CD4-positive, alpha-beta T cell treated with Interleukin-4 for 4 hours (primary cell): Measurements from ENCODE around the gene GSTM3.

Source experiments
- DNase-seq: peaks from one replicate; pipeline ENCODE4 v3.0.0-alpha.2; 2020

Gene GSTM3

DNA sequence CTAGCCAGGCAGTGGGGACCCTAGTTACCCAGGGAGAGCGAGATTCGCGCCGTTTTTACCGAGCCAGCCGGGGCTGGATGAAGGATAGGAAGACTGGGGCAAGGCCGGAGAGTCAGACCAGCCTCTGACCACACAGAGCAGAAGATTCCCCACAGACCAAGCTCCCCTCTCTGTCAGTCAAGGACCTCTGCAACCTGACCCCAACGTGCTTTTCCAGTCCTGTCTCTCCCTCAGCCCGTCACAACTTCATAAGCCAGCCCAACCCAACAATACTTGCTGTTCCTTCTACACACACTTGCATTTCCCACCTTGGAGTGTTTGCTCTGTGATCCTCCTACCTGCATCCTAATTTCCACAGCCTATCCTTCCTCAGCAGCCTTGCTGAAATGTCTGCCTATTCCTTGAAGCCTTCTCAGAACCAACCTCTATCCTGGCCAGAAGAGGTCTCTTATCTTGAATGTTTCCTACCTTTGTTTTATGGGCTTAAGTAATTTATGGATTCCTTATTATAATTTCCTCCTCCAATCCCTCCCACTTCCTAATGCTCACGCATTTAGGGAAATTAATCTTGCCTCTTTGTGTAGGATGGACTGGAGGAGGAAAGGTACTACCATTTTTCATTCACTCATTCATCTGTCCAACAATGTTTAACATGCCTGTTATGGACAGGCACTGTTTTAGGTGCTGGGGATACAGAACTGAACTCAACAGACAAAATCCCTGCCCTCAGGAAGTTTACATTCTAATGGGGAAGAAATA lies at the start of gene GSTM3:
TSS of gene GSTM3 (minus strand) at position 424 of the 759 bp plus-strand sequence. CDS start 751 bp downstream, outside the sequence.
- DNase-seq = no peak

DNA sequence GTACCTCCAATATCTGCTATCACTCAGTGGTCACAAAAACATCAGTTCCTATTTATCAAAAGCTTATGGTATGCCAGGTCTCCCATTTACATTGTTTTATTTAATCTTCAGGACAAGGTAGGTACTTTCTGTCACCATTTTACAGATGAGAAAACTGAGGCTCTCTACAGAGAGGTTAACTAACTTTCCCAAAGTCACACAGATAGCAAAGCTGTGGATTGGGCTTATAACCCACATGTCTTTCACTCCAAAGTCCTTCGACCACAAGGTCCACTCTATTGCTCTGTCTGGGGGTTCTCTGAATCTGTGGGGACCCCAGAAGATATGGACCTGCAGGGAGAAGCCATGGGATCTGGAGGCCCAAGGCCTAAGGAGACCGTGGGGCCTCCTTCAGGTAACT lies 49.5 kb upstream of the GSTM3 start:
- DNase-seq = no peak

DNA sequence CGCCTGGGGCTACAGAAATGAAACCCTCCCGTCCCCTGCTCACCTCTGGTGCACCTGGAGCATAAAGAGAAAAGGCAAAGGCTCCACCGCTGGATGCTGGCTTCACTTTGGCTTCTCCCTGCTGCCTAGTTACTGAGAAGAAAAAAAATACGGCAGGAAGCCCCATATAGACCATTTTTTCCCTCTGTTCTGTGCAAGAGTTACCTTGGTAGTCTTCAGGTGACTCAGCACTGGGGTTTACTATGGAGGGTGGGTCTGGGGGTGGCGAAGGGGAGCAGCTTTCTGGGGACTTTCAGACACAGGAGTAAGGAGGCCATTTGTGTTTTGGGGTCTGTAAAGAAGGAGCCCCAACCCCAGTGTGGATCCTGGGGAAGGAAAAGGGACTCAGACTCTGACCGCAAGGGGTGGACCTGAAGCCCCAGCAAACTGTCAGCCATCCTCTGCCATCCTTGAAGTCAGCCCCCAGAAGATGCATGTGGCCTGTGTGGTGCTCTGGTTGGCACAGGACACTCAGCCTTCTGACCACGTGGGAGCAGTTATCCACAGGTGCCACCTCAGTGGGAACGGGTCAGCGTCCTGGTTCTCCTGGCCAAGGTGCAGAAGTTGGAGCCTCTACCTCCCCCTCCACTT lies 48.8 kb upstream of the GSTM3 start:
- no peak for DNase-seq

DNA sequence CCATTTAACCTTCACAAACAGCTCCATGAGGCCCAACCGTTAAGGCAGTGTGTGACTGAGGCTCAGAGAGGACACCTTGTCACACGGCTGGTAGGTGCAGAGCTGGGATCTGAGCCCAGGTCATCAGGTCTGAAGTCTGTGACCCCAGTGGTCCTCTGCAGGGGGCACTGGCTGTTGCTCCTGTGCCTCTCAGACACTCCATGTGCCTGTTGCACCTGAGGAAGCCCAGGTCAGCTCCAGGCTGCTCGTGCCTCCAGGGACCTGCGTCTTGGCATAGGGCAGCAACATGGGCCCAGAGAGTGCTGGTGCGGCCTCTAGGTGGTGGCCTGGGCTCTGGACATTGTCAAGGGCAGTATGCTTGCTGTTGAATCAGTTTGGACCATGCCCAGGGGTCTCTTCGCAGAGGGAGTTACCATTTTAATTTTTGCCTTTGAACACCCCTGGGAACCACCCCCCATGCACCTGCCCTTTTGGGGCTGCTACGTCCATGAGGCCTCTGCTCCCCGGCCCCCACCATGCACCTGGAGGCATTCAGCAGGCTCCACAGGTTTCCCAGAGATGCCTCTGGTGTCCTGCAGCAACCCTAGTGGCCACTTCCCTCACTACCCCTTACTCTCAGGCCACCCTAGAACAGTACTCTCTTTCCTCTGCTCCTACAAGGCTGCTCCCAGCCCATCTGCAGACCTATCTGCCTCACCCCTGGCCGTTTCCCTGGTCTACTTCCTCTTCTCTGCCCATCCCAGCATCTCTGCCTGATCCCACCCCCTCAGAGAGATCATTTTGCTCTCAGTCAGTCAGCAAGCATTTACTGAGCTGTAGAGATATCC lies 48.1 kb upstream of the GSTM3 start:
- DNase-seq = no peak

DNA sequence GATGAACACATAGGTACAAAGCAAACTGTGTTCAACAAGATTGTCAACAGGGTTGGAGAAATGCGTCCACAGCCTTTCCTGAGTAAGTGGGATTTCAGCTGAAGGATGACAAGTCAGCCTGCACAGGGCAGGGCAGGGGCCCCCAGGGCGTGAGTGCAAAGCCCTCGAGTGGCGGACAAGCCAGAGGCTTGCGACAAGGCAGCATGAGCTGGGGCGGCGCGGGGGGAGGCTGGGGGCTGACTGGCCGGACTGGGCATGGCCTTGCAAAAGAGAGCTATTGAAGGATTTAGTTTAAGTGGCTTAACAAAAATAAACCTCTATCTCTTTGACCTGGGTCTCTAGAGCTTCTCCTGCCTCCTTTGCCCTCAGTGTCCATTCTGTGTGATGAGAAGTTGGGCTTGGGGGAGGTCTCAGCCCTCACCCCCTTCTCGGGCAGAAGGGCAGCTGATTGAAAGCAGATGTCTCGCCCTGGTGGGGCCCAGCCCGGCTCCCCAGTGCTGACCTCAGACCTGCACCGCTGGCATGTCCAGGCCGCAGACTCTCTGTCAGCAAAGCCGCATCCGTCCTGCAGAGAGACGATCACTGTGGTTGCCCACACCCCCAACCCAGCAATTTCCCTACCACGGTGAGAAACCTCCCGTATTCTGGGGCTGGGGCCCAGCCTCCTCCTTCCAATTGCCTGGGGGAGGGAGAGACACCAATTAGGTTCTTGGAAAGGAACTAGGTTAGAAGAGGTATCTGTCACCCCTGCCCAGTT lies 47.2 kb upstream of the GSTM3 start:
- DNase-seq = no peak

DNA sequence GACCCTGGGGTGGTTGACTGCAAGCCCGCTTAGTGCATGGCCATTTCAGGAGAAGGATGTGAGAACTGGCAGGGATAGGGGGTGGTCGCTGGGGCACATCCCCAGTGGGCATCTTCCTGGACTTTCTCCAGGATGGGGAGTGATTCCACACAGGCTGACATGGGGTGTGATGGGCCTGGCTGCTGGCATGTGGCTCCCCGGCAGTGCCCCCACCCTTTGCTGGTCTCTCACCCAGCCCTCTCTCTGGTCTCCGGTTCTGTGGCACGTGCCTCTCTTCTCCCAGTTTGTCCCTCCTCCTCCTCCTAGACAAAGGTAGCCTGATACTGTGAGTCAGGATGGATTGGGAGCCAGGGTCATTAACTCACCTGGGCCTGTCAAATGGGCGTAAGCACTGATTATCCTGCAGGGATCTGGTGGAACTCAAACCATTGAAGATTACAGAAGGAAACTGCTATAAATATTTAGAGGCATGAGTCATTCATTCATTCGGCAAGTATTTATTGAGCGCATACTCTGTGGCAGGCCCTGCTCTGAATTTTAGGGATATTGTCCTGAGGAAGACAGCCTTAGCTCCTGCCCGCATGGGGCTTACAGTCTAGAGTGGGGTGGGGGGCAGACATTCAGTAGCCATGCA lies 46.5 kb upstream of the GSTM3 start:
- no peak for DNase-seq

DNA sequence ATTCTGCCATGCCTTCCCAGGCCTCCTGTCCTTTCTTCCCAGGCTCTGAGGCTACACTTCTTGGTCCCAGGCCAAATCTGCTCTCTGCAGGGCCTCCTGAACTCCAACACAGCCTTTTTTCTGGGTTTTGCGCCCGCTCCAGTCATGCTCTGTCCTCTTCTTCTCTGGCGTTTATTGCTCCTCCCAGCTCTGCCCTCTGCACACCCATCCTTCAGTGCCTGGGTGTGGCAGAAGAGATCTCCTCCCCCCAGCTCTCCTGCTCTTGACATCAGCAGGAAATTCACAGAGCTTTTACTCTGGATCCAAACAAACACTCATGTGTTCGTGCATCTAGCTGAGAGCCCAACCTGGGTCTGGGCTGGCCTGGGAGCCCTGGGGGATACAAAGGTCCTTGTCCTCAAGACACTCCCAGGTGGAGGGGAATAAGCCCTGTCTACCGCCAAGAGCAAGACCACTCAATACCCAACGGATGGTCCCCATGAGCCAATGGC lies 45.7 kb upstream of the GSTM3 start:
- no peak for DNase-seq

DNA sequence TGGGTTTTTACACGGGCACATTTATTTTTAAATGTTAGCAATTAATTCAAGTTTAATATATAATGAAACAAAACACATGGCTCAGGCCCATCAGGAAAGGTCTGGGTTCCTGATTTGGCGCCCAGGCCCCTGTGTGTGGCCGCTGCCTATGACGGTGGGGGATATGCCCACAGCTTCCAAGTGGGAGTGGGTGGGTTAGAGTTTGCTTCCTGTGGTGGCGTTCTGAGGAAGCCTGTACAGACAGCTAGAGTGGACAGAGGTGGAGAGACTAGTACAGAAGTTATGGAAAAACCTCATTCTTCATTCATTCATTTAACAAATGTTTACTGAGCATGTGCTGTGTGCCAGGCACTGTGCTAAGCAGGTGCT lies 45.3 kb upstream of the GSTM3 start:
- DNase-seq = no peak

DNA sequence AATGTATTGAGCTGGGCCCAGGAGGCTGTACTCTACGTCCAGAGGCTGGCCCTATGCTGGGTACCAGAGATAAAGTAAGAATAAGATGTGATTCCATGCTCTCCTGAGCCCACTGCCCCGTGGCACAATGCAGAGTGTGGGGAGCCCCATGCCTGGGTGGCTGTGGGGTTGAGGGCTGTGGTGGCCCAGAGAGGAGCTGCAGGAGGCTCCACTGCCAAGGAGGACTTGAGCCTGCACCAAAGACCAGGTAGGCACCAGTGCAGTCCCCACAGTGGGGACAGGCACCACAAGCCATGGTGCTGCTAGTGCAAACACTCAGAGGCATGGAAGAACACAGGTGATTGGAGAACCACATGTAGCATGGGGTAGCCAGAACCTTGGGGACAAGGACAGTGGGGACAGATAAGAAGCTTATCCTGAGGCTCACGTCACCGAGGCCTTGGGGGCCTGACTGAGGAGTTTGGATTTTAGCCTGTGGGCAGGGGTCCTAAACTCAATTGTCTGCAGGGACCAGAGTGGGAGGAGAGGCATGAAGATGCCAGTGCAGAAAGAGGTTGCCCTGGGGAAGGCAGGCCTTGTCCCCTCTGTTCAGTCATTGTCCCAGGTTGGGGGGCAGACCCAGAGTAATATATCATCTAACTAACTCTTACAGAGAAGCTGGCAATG lies 44.7 kb upstream of the GSTM3 start:
- no peak for DNase-seq

DNA sequence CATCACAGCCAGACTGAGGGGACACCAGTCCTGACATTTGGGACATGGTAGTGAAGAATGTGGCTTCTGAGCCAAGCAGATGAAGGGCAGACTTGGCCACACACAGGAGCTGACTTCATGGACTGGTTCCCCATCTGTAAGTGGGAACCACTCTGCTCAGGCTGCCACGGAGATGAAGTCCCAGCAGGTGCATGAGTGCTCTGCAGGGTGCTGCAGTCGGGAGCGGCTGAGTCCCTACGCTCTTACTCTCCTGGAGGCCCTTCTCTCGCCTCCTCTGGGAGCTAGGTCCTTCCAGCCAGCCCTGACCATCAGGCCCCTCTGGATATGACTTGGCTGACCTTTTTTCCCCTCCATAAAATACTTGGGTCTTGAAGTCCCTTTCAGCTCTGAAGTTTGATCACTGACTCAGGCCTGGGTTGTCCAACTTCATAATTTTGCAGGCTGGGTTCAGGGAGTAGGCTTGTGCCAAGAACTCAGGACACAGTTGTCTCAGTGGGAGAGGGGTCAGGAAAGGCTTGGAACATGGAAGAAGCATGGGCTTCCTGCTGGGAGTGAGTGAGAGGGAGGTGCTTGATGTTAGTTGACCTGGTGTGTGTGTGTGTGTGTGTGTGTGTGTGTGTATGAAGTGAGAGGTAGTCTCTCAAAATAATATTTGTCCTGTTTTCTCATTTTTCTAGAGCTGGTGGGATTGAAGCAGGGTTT lies 43.9 kb upstream of the GSTM3 start:
- no peak for DNase-seq

DNA sequence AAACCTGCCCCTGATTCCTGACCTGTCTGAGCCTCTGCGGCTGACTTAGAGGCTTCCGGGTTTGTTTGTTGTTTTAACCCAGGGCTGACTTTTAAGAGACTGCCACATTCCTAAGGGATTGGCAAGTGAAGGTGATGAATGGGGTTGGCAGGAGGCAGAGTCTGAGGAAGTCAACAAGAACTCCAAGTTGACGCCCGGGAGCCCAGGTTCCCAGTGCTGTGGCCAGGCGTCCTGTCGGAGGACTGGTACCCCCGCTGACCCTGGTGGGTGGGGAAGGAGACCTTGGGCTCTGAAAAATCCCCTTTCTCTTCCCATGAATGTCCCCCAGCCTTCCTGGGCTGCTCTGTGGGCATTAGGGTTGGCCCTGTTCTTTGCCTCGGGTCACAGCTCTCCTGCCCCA lies 42.6 kb upstream of the GSTM3 start:
- no peak for DNase-seq

DNA sequence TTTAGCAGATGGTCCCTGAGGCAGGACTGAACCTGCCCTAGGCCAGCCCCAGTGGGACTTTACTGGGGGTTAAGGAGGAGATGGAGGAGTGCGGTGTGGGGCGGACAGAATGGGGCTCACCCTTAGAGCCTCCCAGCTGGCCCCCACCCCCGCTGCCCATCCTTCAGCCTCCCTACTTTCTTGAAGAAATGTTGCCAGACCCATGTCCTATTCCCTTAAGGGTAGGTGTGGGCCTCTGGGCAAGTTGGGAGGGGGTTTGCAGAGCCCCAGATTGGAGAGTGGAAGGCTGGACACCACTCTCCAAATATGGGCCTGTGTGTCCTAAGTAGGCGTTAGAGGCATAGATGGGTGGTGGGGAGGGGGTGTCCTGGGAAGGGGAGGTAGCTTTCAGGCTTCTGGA lies 42.1 kb upstream of the GSTM3 start:
- DNase-seq = no peak

DNA sequence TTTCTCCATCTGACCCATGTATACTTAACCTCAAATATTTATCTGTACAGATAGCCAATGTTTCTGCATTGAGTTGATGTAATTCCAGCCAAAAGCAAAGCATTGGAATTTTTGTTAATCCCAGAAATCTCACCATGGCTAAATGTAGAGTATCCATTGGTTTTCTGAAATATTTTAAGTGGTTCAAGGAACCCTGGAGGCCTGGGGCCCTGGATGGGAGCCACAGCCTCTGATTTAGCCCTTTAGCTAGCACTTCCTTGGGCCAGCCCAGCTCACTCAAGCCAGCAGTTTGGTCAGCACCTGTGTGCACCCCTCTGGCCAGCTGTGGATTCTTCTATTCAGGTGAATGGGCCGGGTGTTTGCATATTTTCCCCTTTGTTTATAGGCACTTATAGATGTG lies 41.7 kb upstream of the GSTM3 start:
- no peak for DNase-seq

DNA sequence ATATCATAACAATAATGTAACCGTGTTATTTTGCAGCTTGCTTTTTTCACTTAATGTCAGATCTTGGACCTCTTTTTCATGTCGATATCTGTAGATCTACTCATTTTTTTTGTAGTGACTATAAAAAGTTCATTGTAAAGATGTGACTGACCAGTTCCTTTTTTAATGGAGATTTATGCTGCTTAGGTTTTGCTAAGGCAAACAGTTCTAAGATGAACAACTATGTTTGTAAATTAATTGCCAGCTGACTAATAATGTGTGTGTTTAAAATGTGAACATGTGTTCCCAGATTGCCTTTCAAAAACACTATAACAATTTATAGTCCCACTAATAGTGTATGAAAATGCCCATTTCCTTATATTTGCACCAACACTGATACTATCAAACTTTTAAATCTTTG lies 41.0 kb upstream of the GSTM3 start:
- DNase-seq = no peak

DNA sequence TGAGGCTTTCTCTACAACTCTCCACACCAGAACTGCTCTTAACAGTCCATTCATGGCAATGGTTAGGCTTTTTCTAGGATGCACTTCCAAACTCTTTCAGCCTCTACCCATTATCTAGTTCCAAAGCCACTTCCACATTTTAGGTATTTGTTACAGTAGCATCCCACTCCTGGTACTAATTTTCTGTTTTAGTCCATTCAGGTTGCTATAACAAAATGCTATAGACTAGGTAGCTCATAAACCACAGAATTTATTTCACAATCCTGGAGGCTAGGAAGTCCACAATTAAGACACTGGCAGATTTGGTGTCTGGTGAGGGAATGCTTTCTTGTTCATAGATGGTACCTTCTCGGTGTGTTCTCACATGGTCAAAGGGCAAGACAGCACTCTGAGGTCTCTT lies 40.1 kb upstream of the GSTM3 start:
- no peak for DNase-seq

DNA sequence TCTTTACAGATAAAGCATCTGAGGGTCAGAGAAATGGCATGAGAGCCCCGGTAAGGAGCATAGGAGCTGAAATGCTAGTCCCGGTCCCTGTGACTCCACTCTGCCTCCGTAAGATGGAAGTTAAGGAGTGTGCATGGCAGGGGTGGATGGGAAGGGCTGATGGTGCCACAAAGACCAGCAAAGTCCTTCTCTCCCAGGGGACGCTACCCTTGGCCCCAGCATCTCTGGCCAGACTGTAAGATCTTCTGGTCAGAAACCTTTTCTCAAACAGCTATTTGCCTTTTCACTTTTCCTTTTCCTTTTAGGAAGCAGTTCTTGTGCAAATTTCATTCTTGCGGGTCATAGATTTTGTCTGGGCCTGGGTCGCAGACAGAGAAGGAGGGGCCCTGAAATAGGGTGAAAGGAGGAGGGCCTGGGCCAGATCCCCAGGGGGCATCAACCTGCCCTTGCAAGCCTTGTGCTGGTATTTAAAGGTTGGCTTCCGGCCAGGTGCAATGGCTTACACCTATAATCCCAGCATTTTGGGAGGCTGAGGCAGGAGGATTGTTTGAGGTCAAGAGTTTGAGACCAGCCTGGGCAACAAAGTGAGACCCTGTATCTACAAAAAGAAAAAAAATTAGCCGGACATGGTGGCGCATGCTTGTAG lies 37.3 kb upstream of the GSTM3 start:
- no peak for DNase-seq

DNA sequence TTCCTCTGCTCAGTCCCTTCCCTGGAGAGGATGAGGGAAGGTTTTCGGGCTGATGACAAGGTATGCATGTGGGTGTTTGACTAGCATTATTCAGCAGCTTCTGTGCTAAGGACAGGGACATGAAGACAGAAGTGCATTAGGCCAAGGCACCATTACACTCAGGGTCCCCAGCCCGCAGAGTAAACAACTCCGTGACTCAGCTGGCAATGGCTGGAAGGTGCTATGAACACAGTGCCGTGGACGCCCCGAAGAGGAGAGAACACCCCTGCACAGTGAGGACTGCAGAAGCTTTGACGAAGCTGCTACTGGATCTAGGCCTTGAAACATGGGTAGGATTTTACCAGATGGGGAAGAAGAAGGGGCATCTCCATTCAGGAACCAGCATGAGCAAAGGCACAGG lies 36.6 kb upstream of the GSTM3 start:
- no peak for DNase-seq

DNA sequence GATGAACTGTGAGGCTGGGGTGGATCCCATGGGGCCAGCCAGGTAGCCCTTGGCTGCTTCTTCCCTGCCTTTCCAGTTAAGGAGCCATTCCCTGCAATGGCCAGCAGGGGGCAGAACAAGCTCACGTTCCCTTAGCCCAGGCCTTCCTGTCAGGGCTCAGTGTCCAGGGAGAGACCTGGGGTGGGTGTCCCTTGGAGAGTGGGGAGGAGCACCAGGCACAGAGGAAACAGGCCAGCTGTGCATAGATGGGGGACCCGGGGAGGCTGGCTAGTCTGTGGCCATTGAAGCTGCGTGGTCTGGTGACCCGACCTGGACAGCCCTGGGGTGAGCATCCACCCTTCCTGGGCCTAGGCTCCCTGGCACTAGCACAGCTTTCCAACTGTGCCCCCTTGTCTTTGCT lies 36.1 kb upstream of the GSTM3 start:
- peak; percentile 73 for DNase-seq

DNA sequence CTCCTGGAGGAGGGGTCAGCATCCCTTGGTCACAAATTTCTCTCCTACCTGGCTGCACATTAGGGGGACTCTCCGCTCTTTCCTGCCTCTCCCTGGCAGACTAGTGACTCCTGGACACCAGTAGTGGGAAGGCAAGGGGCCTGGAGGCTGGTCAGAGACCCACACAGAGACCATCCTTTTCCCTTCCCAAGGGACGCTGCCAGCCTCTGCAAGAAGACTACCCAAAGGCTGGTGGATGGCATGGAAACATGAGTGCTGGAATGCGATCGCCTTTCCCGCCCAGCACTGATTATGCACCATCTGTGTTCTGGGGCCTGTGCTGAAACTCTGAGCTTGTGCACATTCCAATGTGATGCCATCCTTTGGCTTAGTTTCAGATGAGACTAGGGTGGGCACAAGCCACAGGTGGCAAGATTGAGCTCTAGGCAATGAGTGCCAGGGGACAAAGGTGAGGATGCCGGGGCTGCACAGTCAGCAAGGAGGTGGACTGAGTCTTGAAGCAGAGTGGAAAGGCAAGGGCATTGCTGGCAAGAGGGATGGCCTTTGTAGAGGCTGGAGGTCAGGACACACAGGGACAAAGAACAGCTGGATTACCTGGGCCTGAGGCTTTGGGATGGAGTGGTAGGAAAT lies 35.5 kb upstream of the GSTM3 start:
- no peak for DNase-seq

DNA sequence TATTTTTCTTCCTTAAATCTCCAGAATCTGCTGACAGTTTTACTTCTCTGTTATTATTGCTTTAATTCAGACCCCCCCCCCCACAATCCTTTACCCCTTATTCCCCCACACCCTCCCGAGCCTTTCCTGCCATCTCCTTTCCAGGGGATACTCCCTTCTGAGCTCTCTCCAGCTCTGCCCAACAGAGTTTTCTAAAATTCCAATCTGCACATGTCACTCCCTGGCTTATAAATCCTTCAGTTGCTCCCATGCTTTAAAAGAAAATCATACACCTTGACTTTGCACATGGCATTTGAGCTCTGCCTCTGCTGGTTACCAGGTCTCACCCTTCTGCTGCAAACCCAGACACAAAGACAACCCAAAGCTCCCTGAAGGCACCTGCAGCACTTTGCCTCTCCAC lies 34.6 kb upstream of the GSTM3 start:
- no peak for DNase-seq
